SK-N-SH (cell line): Measurements from ENCODE around the gene ASB7. TPM values are rescaled to one million over a fixed set of nuclear protein-coding genes. Genes with fewer than 3 reads are reported as not detected.

Experiments
- CTCF ChIA-PET: fragments of 300-600, 350-600 bp; formaldehyde crosslinking; extraction: SDS; loops from one replicate; lab custom pipeline; 2021; lab: Yijun Ruan, JAX
- POLR2A ChIA-PET: fragments of 350-600 bp; sonication (Branson Sonifier 250); formaldehyde crosslinking; extraction: SDS; loops from one replicate; lab custom pipeline; 2020; ENCODE audit warnings: antibody characterized with exemption, inconsistent platforms; lab: Yijun Ruan, JAX
- DNase-seq: peaks from one replicate; pipeline ENCODE4 v3.0.0; 2012
- H2AFZ ChIP-seq: fragments of 200-600 bp; sonication (generic); 2 replicates; pipeline ENCODE4 v1.8.1; 2016; ENCODE audit warnings: antibody characterized with exemption, mild to moderate bottlenecking, low read depth
- H3F3A ChIP-seq: fragments of 200-600 bp; sonication (generic); replicated peaks from 2 replicates; pipeline ENCODE3; 2016; ENCODE audit warnings: antibody characterized with exemption, mild to moderate bottlenecking; ENCODE audit not compliant: insufficient read depth
- H3K27ac ChIP-seq, 2 experiments: fragments of 200-500 bp in 1 of 2; fragments of 200-600 bp in 1 of 2; sonication (Bioruptor generic) in 1 of 2; sonication (generic), shearing (Covaris generic) in 1 of 2; 2 replicates each; pipeline versions ENCODE4 v1.5.1 to v1.6.1; 2014 to 2016; ENCODE audit warnings: low read depth in 2 of 2, inconsistent platforms in 1 of 2, low read length in 1 of 2, mild to moderate bottlenecking in 1 of 2, mixed read lengths in 1 of 2
- H3K27me3 ChIP-seq: fragments of 200-600 bp; sonication (generic), shearing (Covaris generic); 2 replicates; pipeline ENCODE4 v1.6.1; 2016; ENCODE audit warnings: mixed run types; ENCODE audit not compliant: insufficient read depth
- H3K36me3 ChIP-seq, 2 experiments: fragments of 200-500 bp in 1 of 2; fragments of 200-600 bp in 1 of 2; sonication (Bioruptor generic) in 1 of 2; sonication (generic) in 1 of 2; replicated peaks in 1 of 2; 2 replicates each; pipeline versions ENCODE3 to v1.5.1; 2014 to 2016; ENCODE audit warnings: low read length in 1 of 2, mild to moderate bottlenecking in 1 of 2; ENCODE audit not compliant: insufficient read depth in 2 of 2, control insufficient read depth in 1 of 2
- H3K4me1 ChIP-seq, 2 experiments: fragments of 200-500 bp in 1 of 2; fragments of 200-600 bp in 1 of 2; sonication (Bioruptor generic) in 1 of 2; sonication (generic), shearing (Covaris generic) in 1 of 2; 2 replicates each; pipeline versions ENCODE4 v1.5.1 to v1.6.1; 2014 to 2016; ENCODE audit warnings: low read depth in 1 of 2, low read length in 1 of 2, mixed run types in 1 of 2; ENCODE audit not compliant: insufficient read depth in 2 of 2, control insufficient read depth in 1 of 2
- H3K4me2 ChIP-seq: fragments of 200-600 bp; sonication (generic), shearing (Covaris generic); 2 replicates; pipeline ENCODE4 v1.6.1; 2017; ENCODE audit warnings: mixed run types
- H3K4me3 ChIP-seq, 2 experiments: fragments of 200-500 bp in 1 of 2; fragments of 200-600 bp in 1 of 2; sonication (Bioruptor generic) in 1 of 2; sonication (generic), shearing (Covaris generic) in 1 of 2; 2 replicates each; pipeline versions ENCODE4 v1.5.1 to v1.8.1; 2014 to 2016; ENCODE audit warnings: low read depth in 2 of 2, inconsistent platforms in 1 of 2, low read length in 1 of 2, mild to moderate bottlenecking in 1 of 2, mixed read lengths in 1 of 2, moderate library complexity in 1 of 2
- H3K79me2 ChIP-seq: fragments of 200-600 bp; sonication (generic); 2 replicates; pipeline ENCODE4 v1.8.1; 2017; ENCODE audit warnings: mild to moderate bottlenecking; ENCODE audit not compliant: insufficient read depth
- H3K9ac ChIP-seq: fragments of 200-600 bp; sonication (generic); 2 replicates; pipeline ENCODE4 v1.6.1; 2017; ENCODE audit warnings: mixed run types
- H3K9me2 ChIP-seq: fragments of 200-600 bp; sonication (generic); 2 replicates; pipeline ENCODE4 v1.6.1; 2017; ENCODE audit warnings: mixed run types
- H3K9me3 ChIP-seq: fragments of 200-600 bp; sonication (generic); 2 replicates; pipeline ENCODE4 v1.6.1; 2017; ENCODE audit warnings: mixed run types, mild to moderate bottlenecking, moderate library complexity
- H4K20me1 ChIP-seq: fragments of 200-600 bp; sonication (generic); 2 replicates; pipeline ENCODE4 v1.6.1; 2017; ENCODE audit warnings: mild to moderate bottlenecking, mixed run types; ENCODE audit not compliant: insufficient read depth
- CHD2 ChIP-seq: fragments of 150-350 bp; IDR thresholded peaks from 2 replicates; pipeline ENCODE4 v1.6.1; 2018; ENCODE audit warnings: low read length; ENCODE audit not compliant: partially characterized antibody
- CTCF ChIP-seq: fragments of 200-600 bp; sonication (generic); IDR thresholded peaks from 2 replicates; pipeline ENCODE4 v1.6.1; 2017; ENCODE audit warnings: antibody characterized with exemption, mild to moderate bottlenecking, moderate library complexity
- FOSL2 ChIP-seq: IDR thresholded peaks from 2 replicates; pipeline ENCODE4 v1.4.0; 2012; ENCODE audit warnings: low read depth, mild to moderate bottlenecking, moderate library complexity, borderline replicate concordance
- FOXJ3 ChIP-seq: sonication (generic); formaldehyde crosslinking; IDR thresholded peaks from 2 replicates; pipeline ENCODE4 v1.5.1; 2020; ENCODE audit warnings: mild to moderate bottlenecking, missing genetic modification reagents
- FOXM1 ChIP-seq: IDR thresholded peaks from 2 replicates; pipeline ENCODE4 v1.4.0; 2012; ENCODE audit warnings: low read depth, mild to moderate bottlenecking
- GABPA ChIP-seq: IDR thresholded peaks from 2 replicates; pipeline ENCODE4 v1.4.0; 2012; ENCODE audit warnings: low read depth, mild to moderate bottlenecking
- IRF3 ChIP-seq: fragments of 150-350 bp; IDR thresholded peaks from 2 replicates; pipeline ENCODE4 v1.6.1; 2016; ENCODE audit warnings: mild to moderate bottlenecking, low read depth, low read length
- MAX ChIP-seq: IDR thresholded peaks from 2 replicates; pipeline ENCODE4 v1.4.0; 2012; ENCODE audit warnings: low read depth
- PBX3 ChIP-seq: IDR thresholded peaks from 2 replicates; pipeline ENCODE4; 2012
- RCOR1 ChIP-seq: fragments of 150-350 bp; IDR thresholded peaks from 2 replicates; pipeline ENCODE4 v1.6.1; 2017; ENCODE audit warnings: antibody characterized with exemption, low read length
- REST ChIP-seq: IDR thresholded peaks from 2 replicates; pipeline ENCODE4 v1.6.1; 2012; ENCODE audit warnings: mild to moderate bottlenecking, low read depth, low read length, moderate library complexity
- RXRA ChIP-seq: IDR thresholded peaks from 2 replicates; pipeline ENCODE4 v1.4.0; 2012; ENCODE audit warnings: low read depth, mild to moderate bottlenecking, borderline replicate concordance
- TCF12 ChIP-seq: IDR thresholded peaks from 2 replicates; pipeline ENCODE4 v1.4.0; 2012
- USF2 ChIP-seq: fragments of 150-350 bp; IDR thresholded peaks from 2 replicates; pipeline ENCODE4 v1.6.1; 2017; ENCODE audit warnings: antibody characterized with exemption, low read length, low read depth, borderline replicate concordance
- WGBS: methylation state at CpG from one replicate; pipeline ENCODE4 v1.1.6; 2017; ENCODE audit warnings: low lambda C conversion rate; 5-methylcytosine and 5-hydroxymethylcytosine counted together
- polyA plus RNA-seq, 3 experiments: library from polyadenylated mRNA; depleted of rRNA; stranded (reverse); fragments of >200 nt; gene quantifications; 2 replicates each; pipeline ENCODE4 v1.2.3, GENCODE V29; 2012

Gene ASB7
- polyA plus RNA-seq, 1 of the 3 experiments (the other 2 are of a cell fraction), result 6.1 TPM

GRCh38 chr15:100692246-100692645 lies 89.9 kb downstream of the ASB7 start (continued):
- TF ChIP-seq REST (no peak), CTCF (no peak)

- Histone ChIP-seq H4K20me1 (no peaks in the 10 kb centered on the region), H3K9me2 (no peaks in the 10 kb centered on the region), H3K27ac (no peak overlapping the region), H3K9ac (no peak overlapping the region), H3F3A (peaks cover 5% of the 10 kb centered on the region), H3K79me2 (no peaks in the 10 kb centered on the region), H3K36me3 (no peaks in the 10 kb centered on the region), H3K4me2 (no peak overlapping the region)
- ChIA-PET POLR2A (no interaction called here), CTCF (interaction anchor here (0.8 kb wide), 1 partner anchor 180 kb away, joined by 3 read pairs; no protein-coding TSS in a partner anchor)
- no peak for DNase-seq
- TF ChIP-seq FOSL2 (no peak), RCOR1 (no peak), FOXJ3 (CRISPR knock-in tag) (no peak), FOXM1 (no peak), CHD2 (no peak), USF2 (no peak), IRF3 (no peak), GABPA (no peak), RXRA (no peak), REST (no peak), MAX (no peak), TCF12 (no peak), PBX3 (no peak)
- TF ChIP-seq, all 33 proteins: peak for 0
- no peaks in the 10 kb centered on the region for H3K9me3 ChIP-seq
- WGBS, result 53% methylated on average over 3 of the region's 7 CpGs
- no peaks in the 10 kb centered on the region for H3K27me3 ChIP-seq
- no peak overlapping the region for H3K4me3 ChIP-seq
- H3K4me1 ChIP-seq, result peaks cover 2 to 5% of the 10 kb centered on the region in 2 experiments; a peak in 2 of 4 replicates
- no peak overlapping the region for H2AFZ ChIP-seq
These were observed 90.3 kb downstream of the ASB7 start for GRCh38 chr15:100692671-100693070.
